HG02870 (cell line): ENCODE measurements around the gene TMTC4.
"Not testable (repeated sequence)": the region's sequence is repeated elsewhere in the genome, so short reads cannot be mapped to it uniquely, and the experiment has no call there.

Experiments
- ATAC-seq: cut with Tn5 transposase; IDR thresholded peaks from one replicate; pipeline ENCODE4 v1.9.1; 2021; ENCODE audit warnings: mild to moderate bottlenecking, moderate library complexity; ENCODE audit not compliant: unreplicated experiment

The TMTC4 gene

DNA sequence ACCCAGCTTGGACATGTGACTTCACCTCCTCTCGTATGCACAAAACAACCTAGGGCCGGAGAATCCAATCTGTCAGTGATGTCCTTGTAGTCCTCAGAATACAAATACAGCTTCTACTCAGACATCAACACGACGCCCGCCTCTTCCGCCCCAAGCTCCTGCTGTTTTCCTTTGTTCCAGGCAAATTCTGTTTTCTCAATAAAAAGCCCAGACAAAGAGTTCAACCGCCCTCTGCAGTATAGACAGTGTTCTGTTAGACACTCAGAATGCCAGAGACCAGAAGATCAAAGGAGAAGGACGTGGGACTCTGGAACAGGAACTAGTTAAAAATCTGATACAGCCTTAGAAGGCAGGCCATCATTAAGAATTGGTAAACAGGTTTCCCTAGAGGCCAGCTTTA lies 44.0 kb downstream of the TMTC4 start:
- ATAC-seq, result no peak

DNA sequence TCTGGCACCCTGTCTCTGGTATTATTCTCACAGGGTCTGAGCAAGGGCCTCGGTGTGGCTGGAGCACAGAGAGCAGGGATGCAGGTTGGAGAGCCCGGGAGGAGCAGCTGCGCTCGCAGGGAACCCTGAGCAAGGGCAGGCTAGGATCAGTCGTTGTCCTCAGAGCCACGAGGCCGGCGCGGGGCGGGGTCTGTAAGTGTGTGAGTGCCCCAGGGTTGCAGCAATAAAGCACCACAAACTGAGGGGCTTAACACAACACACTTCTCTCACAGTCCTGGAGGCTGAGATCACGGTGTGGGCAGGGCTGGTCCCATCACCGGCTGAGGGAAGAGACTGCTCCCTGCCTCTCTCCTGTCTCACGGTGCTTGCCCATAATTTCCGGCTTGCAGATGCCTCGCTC lies 47.5 kb downstream of the TMTC4 start:
- ATAC-seq, result no peak

- no peak for ATAC-seq
These were observed 49.1 kb downstream of the TMTC4 start for GRCh38 chr13:100625447-100625846.

DNA sequence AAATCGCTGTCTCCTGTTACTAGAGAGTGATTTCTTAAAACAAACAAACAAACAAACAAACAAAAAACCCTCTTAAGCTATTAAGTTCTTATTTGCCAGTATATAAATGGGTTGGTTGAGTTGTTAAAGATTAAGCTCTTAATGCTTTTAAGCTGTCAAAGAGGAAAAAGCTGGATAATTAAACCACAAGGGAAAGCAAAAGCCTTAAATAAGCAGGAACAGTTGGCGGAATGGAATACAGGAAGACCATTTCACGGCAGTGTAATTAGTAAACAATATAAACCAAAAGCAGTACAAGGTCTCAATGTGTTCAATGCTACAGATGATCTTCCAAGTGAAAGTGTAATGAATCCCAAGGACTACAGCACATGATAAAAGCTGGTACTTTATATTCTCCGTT lies 53.8 kb downstream of the TMTC4 start:
- no peak for ATAC-seq

DNA sequence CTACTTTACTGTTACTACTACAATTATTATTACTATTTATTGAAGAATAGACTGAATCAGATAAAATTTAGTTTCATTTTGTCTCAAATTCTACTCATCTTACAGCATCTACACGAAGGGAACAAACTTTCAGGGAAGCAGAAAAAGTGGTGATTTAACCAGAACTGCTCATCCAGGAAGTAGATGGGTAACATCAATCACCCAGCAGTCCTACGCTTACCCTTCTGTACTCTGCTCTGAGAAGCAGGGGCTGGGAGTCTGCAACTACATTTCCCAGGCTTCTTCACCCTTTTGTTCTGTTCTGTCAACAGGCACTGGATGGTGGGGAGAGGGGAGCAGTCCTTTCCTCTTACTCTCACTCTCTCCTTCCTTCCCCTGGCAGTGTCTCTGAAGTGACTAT lies 54.7 kb downstream of the TMTC4 start:
- ATAC-seq, result no peak

- not testable (repeated sequence) for ATAC-seq
These were observed 55.7 kb downstream of the TMTC4 start for GRCh38 chr13:100618897-100619296.

DNA sequence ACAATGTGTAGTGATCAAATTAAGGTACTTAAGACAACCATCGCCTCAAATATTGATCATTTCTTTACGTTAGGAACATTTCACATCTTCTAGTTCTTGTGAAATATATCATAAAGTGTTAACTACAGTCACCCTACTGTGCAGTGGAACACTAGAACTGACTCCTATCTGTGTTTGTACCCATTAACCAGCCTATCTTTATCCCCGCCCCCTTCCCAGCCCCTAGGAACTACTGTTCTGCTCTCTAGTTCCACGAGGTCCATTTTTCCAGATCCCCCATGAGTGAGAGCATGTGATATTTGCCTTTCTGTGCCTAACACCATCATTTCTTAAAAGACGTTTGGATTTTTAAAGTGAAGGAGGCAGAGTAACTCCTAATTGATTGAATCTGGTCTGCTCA lies 61.6 kb downstream of the TMTC4 start:
- ATAC-seq, result no peak

DNA sequence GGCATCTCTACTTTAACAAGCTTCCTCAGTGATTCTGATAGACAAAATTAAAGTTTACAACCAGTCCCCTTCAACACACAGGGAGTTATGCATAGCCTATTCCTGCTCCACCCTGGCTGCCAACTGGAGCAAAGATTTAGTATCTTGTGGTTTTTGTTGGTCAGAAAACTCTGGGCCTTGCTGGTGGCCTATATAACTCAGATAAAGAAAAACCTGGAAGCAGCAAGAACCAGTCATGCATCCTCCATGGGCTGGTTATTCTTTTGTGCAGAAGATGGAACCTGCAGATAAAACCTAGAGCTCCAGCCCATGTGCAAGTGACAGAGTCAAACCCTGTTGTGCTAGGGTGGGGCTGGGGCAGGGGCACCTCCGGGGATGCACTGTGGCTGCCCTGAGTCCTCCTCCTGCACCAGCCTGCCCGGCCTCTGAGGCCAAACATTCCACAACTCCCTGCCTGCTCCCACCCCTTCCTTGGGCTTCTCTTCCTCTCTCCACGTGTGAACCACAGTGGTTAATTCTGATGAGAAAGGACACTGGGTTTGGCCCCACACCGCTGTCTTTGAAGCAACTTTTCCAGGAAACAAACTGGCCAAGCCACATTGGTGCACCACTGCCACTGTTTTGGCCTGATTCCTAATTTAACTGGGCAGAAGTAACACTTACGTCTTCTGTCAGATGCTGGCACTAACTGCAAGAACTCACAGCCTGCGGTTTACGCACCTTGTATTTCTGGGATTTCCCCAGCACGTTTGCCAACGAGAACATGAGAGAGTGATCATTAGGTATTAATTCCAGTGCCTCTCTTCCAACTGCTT lies 62.7 kb downstream of the TMTC4 start:
- no peak for ATAC-seq

DNA sequence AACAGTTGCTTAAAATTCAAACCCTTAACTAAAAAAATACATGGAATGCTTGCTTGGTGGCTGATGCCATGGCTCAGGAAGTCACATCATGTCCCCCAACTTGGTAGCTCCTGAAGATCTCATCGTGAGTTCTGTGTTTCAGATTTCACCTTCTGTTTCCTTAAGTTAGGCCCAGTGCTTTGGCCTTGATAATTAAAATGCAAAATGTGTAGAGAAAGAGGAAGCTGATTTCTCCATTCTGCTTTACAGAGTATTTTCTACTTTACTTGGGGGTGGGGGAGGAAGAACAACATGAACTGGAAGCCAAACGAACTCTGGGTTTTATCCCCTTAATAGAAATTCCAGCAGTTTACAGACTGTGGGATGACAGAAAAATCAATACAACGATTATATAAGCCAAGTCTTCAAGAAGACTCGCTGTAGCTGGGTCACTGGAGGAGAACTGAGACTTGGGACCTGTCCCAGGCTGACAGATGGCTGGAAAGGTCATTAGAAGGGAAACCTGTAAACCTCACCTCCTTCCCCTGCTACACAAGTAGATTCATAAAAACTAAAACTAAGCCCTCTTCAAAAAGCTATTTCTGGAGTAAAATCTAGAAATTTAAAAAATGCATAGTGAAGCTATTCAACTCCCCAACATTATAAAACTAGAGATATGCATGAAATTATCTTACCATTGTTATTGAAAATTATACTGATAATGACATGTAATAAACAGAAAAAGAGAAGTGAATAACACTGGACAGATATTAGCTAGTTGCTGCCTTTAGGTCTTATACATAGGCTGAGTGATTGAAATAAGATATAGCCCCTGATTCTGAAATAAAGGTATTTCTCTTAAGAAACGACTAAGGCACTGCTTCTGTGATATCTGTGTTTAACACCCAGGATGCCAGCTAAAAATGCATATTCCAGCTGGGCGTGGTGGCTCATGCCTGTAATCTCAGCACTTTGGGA lies 63.9 kb downstream of the TMTC4 start:
- peak; percentile 27 for ATAC-seq

DNA sequence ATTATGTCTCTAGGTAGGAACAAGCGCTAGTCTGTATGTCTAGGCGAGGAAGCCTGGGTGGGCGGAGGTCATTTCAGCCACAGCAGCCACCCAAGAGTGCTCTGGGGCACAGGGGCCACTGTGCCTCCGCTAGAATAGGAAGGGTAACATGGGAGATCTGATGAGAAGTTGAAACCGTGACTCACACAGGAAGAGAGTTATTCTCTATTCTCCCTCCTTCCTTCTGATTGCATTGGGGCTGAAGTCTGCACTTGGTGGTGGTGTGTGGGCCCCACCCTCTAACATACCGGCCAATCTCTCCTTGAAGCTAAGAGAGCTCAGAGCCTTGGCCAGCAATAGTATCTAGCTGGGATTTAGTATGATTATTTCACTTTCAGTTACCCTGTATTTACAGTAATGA lies 65.7 kb downstream of the TMTC4 start:
- ATAC-seq, result peak; percentile 94

GRCh38 chr13:100608489-100608888 lies 66.1 kb downstream of the TMTC4 start:
- no peak for ATAC-seq

GRCh38 chr13:100604918-100605710 lies 69.5 kb downstream of the TMTC4 start:
- no peak for ATAC-seq

DNA sequence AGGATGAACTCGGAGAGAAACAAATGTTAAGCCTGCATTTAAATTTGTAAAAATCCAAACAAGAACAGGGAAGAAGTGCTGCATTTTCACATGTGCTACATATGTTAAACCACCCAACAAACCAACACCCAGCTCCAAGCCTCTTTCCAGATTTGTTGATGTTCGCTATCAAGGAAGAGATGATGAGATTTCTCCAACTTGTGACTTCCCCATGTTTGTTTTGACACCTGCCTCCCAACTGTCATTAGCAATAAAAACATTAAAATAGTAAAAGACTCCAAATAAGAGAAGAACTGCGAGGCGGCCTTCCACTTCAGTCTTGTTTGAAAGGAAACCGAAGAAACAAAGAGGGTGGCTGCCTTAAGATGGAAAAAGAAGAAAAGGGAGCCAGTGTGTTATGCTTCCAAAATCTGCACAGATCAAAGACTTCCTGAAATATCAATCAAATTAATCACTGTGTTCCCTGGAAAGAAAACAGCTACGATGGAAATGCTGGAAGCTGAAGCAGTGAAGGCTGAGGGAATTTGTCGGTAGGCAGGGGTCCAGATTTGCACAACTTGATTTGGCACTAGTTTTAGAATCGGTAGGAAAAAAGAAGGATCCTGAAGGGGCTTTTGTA lies 72.0 kb downstream of the TMTC4 start:
- ATAC-seq, result no peak

- ATAC-seq, result no peak
These were observed 72.9 kb downstream of the TMTC4 start for GRCh38 chr13:100601716-100602115.

DNA sequence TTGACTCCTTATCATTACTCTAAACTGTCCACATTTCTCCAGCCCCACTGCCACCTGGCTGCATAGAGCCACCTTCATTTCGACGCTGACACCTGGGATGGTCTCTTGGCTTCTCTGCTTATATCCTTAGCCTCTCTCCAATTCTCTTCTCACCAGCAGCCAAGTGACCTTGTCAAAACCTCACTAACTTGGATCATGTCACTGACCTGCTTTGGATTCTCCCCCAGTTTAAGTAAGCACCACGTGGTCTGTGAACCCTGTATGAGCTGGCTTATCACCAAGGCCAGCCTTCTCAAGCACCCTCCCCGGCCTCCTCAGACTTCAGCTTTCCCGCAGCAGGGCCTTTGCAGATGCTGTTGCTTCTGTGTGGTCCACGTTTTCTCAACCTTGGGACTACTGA lies 73.7 kb downstream of the TMTC4 start:
- ATAC-seq, result no peak

DNA sequence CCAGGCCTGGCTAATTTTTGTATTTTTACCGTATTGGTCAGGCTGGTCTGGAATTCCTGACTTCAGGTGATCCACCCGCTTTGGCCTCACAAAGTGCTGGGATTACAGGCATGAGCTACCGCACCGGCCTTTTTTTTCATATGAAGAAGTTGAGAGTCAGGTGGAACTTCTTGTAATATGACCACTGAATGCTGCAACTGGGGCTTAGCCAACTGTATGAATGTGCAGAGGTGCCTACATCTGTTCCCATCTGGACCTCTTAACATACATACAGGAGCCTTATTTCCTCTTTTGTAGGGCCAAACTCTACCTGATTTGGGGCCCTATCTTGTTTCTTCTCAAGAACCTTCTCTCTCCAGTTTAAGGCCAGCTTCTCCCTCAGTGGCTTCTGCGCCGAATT lies 74.1 kb downstream of the TMTC4 start:
- ATAC-seq, result no peak

GRCh38 chr13:100597253-100597652 lies 77.3 kb downstream of the TMTC4 start:
- ATAC-seq, result no peak

GRCh38 chr13:100596516-100596915 lies 78.1 kb downstream of the TMTC4 start:
- ATAC-seq, result no peak

GRCh38 chr13:100594731-100595130 lies 79.9 kb downstream of the TMTC4 start:
- no peak for ATAC-seq

DNA sequence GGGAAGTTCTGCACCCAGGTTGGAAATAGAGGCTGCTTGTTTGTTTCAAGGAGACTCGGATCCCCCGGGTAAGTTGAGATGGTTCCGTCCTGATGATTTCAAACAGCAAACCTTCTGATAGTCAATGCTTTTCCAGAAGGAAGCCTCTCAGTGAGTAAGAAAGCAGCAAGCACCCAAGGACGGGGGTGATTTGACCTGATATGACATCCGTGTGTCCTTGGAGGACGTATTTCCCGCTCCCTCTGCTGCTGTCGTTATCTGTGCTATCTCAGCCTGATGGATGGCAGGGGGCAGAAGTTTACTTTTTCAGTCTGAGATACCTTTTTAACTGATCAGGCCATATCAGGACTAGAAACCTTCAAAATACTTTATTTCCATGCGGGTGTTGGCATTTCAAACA lies 80.3 kb downstream of the TMTC4 start:
- ATAC-seq, result no peak
